Measurements from ENCODE around the gene CD47.

Gene CD47

DNA sequence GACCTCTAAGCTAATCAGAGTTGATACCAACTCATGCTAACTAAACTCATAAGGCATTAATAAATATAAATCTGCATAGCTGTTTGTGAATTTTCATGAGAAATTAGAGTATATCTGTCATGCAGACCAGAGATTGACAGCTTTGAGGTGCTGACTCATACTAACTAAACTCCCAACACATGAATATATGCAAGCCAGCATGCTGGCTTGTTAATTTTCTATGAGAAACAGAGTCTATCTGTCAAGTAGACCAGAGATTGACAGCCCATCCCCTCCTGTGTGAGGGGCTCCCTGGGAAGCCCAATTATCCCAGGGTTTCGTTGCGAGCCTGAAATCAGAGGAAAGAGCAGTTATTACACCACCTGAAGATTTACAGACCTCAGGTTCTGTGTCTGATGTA, 69.3 kb downstream of the CD47 start:
- no peak overlapping the region for H3K4me3 ChIP-seq (ENCODE audit: low read depth, low read length)
- TF ChIP-seq, protein P1, sequence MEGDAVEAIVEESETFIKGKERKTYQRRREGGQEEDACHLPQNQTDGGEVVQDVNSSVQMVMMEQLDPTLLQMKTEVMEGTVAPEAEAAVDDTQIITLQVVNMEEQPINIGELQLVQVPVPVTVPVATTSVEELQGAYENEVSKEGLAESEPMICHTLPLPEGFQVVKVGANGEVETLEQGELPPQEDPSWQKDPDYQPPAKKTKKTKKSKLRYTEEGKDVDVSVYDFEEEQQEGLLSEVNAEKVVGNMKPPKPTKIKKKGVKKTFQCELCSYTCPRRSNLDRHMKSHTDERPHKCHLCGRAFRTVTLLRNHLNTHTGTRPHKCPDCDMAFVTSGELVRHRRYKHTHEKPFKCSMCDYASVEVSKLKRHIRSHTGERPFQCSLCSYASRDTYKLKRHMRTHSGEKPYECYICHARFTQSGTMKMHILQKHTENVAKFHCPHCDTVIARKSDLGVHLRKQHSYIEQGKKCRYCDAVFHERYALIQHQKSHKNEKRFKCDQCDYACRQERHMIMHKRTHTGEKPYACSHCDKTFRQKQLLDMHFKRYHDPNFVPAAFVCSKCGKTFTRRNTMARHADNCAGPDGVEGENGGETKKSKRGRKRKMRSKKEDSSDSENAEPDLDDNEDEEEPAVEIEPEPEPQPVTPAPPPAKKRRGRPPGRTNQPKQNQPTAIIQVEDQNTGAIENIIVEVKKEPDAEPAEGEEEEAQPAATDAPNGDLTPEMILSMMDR (IDR thresholded peaks at IDR 0.05; ENCODE audit: borderline replicate concordance, insufficient read depth, low read depth, low read length), result no peak

DNA sequence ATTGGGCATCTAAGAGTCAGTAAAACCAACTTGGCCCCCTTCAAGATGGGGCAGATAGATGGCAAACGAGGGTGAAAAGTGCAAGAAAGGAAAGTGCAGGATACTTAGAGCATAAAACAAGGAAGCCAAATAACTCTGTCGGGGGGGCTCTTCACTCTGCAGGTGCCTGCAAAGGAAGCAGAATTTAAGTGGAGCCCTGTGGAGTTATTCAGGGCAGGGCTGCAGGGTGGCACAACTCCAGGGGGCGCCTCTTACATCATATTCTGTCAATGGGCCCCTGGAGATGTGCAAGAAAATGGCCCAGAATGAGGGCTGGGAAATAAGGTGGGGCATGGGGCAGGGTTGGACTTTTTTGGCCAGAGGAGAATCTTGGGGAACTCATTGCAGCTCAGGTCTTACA, 69.7 kb downstream of the CD47 start:
- TF ChIP-seq, protein P1 (IDR thresholded peaks at IDR 0.05; ENCODE audit: borderline replicate concordance, insufficient read depth, low read depth, low read length), result no peak
- no peak overlapping the region for H3K4me3 ChIP-seq (ENCODE audit: low read depth, low read length)

DNA sequence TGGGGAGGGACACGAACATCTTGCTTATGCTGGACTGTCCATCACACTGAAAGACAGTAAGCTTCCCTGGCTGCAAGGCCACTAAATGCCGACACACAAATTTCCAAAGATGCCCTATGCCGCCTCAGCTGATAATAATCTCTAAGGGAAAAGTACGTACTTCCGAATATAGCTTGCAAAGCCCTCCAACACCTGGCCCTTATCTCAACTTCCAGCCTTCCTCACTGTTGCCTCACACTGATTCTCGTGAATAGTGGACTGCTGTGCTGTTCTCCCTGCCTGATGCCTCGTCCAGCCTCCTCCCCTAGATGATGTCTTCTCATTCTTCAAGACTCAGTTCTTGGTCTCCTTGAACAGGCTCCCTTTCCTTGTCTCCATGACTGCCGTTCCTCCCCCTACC, 72.3 kb downstream of the CD47 start:
- no peak overlapping the region for H3K4me3 ChIP-seq (ENCODE audit: low read depth, low read length)
- TF ChIP-seq, protein P1 (IDR thresholded peaks at IDR 0.05; ENCODE audit: borderline replicate concordance, insufficient read depth, low read depth, low read length), result no peak

DNA sequence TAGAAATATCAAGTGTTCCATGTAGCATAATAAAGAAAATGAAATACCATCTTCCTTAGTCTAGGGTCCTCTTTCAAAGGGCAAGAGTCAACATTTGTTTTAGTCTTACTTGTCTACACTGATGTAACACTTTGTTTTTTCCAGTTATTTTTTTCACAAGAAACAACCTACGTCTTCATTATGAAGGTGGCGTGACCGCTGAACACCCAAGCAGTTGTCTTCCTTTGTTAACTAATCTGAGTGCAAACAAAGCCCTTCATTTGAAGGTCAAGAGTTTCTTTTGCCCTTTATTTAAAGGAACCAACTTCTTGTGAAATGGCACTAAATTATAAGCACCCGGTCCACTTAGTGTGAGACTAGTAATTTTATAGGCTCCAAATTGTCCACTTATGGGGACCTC, 73.2 kb downstream of the CD47 start:
- H3K4me3 ChIP-seq (ENCODE audit: low read depth, low read length), result no peak overlapping the region
- TF ChIP-seq, protein P1 (IDR thresholded peaks at IDR 0.05; ENCODE audit: borderline replicate concordance, insufficient read depth, low read depth, low read length), result no peak

DNA sequence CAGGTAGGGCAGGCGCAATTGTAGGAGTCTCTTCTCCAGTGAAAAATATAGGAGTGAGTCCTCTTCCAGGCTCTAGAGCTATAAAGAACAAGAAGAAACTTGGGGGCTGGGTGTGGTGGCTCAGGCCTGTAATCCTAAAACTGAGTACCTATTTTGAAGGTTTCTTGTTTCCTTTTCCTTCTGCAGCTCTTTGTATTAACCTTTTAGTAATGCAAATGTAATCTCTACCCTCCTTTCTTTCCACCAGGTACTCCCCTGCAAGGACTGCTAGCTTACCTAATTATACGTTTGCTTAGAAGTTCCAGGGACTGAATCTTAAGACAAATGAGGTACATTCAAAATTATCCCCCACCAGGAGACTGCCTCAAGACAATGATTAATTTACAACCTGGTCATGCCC, 75.9 kb downstream of the CD47 start:
- H3K4me3 ChIP-seq (ENCODE audit: low read depth, low read length), result no peak overlapping the region
- TF ChIP-seq, protein P1 (IDR thresholded peaks at IDR 0.05; ENCODE audit: borderline replicate concordance, insufficient read depth, low read depth, low read length), result no peak

DNA sequence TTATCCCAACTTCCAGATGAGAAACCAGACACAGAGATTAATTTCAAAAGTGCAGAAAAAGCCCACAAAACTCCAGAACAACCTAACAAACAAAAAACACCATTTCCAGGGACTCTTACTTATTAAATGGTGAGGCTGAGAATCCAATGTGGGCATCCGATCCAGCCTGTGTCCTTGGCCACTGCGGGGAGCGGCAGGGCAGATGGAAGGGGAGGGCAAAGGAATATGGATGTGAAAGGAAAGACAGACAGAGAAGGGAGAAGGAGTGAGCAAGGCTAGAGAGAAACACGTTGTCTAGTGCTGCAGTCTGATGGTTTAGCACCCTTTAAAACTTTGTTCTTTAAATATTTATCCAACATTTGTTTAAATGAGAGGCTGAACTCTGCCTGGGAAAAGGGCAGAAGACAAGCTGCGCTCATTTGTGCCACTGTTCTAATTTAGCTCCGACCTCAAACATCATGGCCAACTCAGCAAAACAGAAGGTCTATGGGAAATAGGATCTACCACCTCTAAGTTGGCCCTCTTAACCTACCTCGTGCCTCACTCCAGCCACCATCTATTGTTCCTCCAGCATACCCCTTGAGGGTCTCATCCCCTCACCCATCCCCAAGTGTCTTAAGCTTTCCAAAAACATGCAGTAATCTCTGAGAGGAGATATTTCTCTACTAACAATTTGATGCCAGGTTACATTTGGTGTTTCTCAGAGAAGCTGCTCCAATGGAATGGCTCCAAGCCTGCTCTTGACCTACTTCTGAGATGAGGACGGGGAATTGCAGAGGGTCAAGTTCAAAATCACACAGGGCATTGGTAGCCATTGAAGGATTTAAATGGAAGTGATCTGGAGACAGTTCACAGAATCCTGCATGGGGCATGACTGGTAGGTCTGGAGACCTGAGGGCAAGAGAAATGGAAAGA, 77.4 kb downstream of the CD47 start:
- TF ChIP-seq, protein P1 (IDR thresholded peaks at IDR 0.05; ENCODE audit: borderline replicate concordance, insufficient read depth, low read depth, low read length), result no peak
- no peak overlapping the region for H3K4me3 ChIP-seq (ENCODE audit: low read depth, low read length)

DNA sequence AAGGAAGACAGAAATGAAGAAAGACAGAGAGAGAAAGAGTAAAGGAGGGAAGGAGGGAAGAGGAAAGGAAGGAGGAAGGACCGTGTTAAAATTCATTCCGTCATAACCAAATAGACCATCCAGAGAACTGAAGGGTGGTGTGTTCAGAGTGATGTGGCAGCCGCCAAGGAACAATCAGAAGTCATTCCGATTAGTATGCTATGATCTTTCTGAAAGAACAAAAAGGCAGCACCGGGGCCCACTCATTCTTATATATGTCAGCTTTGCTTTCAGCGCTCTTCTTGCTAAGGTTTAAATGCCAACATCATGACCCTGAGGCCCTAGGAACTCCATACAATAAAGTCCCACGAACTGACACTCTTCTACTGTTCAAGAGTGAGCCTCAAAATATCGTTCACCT, 78.5 kb downstream of the CD47 start:
- no peak overlapping the region for H3K4me3 ChIP-seq (ENCODE audit: low read depth, low read length)
- TF ChIP-seq, protein P1 (IDR thresholded peaks at IDR 0.05; ENCODE audit: borderline replicate concordance, insufficient read depth, low read depth, low read length), result no peak

Data from GM12875 (cell line).